Measurements from ENCODE around the gene RAI14.

GRCh38 chr5:34627794-34628193, 28.3 kb upstream of the RAI14 start:
- TF ChIP-seq TAF1 (IDR thresholded peaks at IDR 0.05; ENCODE audit: borderline replicate concordance, insufficient read depth, low read length) (no peak), POLR2AphosphoS5 (IDR thresholded peaks at IDR 0.05; ENCODE audit: low read depth, low read length) (no peak), REST (IDR thresholded peaks at IDR 0.05; ENCODE audit: insufficient read depth in 1 of 2, low read depth in 2 of 2, low read length in 2 of 2) (no peak), SIN3A (IDR thresholded peaks at IDR 0.05; ENCODE audit: borderline replicate concordance, insufficient read depth, low read length) (no peak), FOXP2 (optimal IDR thresholded peaks at IDR 0.05; ENCODE audit: borderline replicate concordance, extremely low read depth, extremely low read length, insufficient read depth) (no peak)

Measured in PFSK-1 (cell line).